HepG2 (cell line): ENCODE results near the gene RP2. TPM values are rescaled to one million over a fixed set of nuclear protein-coding genes. Genes with fewer than 3 reads are reported as not detected.

Experiments used
- CREM ChIP-seq, 2 experiments: sonication (generic) in 1 of 2; formaldehyde crosslinking in 1 of 2; IDR thresholded peaks; 2 replicates each; pipeline versions ENCODE4 v1.4.0 to v1.6.1; 2016 to 2020; ENCODE audit warnings: antibody characterized with exemption in 1 of 2, mild to moderate bottlenecking in 1 of 2, missing genetic modification reagents in 1 of 2
- DPF2 ChIP-seq: sonication (generic); formaldehyde crosslinking; IDR thresholded peaks from 2 replicates; pipeline ENCODE4 v1.4.0; 2020; ENCODE audit warnings: mild to moderate bottlenecking, low read depth, missing genetic modification reagents, borderline replicate concordance
- HHEX ChIP-seq: IDR thresholded peaks from 2 replicates; pipeline ENCODE4 v1.6.1; 2016; ENCODE audit warnings: control low read depth
- ISX ChIP-seq: sonication (generic); formaldehyde crosslinking; conservative IDR thresholded peaks from 2 replicates; pipeline ENCODE4 v1.5.0; 2020; ENCODE audit warnings: missing genetic modification reagents
- NCOA2 ChIP-seq: sonication (generic); formaldehyde crosslinking; IDR thresholded peaks from 2 replicates; pipeline ENCODE4 v1.8.0; 2022; ENCODE audit warnings: inconsistent platforms
- NFIC ChIP-seq: IDR thresholded peaks from 2 replicates; pipeline ENCODE4 v1.6.1; 2012; ENCODE audit warnings: mild to moderate bottlenecking, low read length, inconsistent platforms
- PITX1 ChIP-seq: sonication (generic); formaldehyde crosslinking; IDR thresholded peaks from 2 replicates; pipeline ENCODE4 v1.5.1; 2020; ENCODE audit warnings: mild to moderate bottlenecking, missing genetic modification reagents
- ZNF616 ChIP-seq: sonication (generic); formaldehyde crosslinking; IDR thresholded peaks from 2 replicates; pipeline ENCODE4 v1.5.0; 2020; ENCODE audit warnings: low read depth, mild to moderate bottlenecking, missing genetic modification reagents
- polyA plus RNA-seq, 8 experiments: library from polyadenylated mRNA; depleted of rRNA in 3 of 8; stranded (reverse) in 7 of 8; unstranded in 1 of 8; fragments of >200 nt; fragmentation: Illumina TruSeq in 4 of 8; extraction: Trizol in 4 of 8; gene quantifications; 2 replicates each; pipeline versions ENCODE4 v1.2.1 to v1.2.3, GENCODE V29; 2011 to 2016; ENCODE audit warnings: low read depth in 4 of 8, missing spikeins in 1 of 8, mixed read lengths in 1 of 8; ENCODE audit not compliant: insufficient read depth in 1 of 8
- total RNA-seq, 5 experiments: library from RNA; depleted of rRNA; stranded (reverse); fragments of >200 nt; fragmentation: Illumina TruSeq; extraction: Trizol; gene quantifications; 2 replicates each; pipeline ENCODE4 v1.2.3, GENCODE V29; 2016; ENCODE audit warnings: low read depth in 1 of 5
- TF ChIP-seq, protein P1 (sequence below): sonication (generic); formaldehyde crosslinking; IDR thresholded peaks from 2 replicates; pipeline ENCODE4 v1.4.0; 2020; ENCODE audit warnings: missing genetic modification reagents, borderline replicate concordance
- TF ChIP-seq, protein P2 (sequence below), 2 experiments: fragments of 450-650 bp in 1 of 2; sonication (generic) in 1 of 2; formaldehyde crosslinking; IDR thresholded peaks; 2 replicates each; pipeline versions ENCODE4 v1.5.0 to v1.8.0; 2020 to 2022; ENCODE audit warnings: mild to moderate bottlenecking in 1 of 2, missing genetic modification reagents in 1 of 2
- TF ChIP-seq, protein P3 (sequence below): sonication (generic); formaldehyde crosslinking; IDR thresholded peaks from 2 replicates; pipeline ENCODE4 v1.5.0; 2020; ENCODE audit warnings: mild to moderate bottlenecking, missing genetic modification reagents, borderline replicate concordance
- TF ChIP-seq, protein P4 (sequence below), 2 experiments: sonication (generic) in 1 of 2; formaldehyde crosslinking in 1 of 2; IDR thresholded peaks; 2 replicates each; pipeline versions ENCODE4 v1.4.0 to v1.6.1; 2018 to 2020; ENCODE audit warnings: missing genetic modification reagents in 2 of 2, borderline replicate concordance in 1 of 2, low read depth in 1 of 2, mild to moderate bottlenecking in 1 of 2, missing biosample characterization in 1 of 2

The RP2 gene
- total and polyA plus RNA-seq, 2 of the 13 experiments (the other 11 are each of a cell fraction or from before 2014, with no cell fraction given) = 5.0 to 9.9 TPM

DNA sequence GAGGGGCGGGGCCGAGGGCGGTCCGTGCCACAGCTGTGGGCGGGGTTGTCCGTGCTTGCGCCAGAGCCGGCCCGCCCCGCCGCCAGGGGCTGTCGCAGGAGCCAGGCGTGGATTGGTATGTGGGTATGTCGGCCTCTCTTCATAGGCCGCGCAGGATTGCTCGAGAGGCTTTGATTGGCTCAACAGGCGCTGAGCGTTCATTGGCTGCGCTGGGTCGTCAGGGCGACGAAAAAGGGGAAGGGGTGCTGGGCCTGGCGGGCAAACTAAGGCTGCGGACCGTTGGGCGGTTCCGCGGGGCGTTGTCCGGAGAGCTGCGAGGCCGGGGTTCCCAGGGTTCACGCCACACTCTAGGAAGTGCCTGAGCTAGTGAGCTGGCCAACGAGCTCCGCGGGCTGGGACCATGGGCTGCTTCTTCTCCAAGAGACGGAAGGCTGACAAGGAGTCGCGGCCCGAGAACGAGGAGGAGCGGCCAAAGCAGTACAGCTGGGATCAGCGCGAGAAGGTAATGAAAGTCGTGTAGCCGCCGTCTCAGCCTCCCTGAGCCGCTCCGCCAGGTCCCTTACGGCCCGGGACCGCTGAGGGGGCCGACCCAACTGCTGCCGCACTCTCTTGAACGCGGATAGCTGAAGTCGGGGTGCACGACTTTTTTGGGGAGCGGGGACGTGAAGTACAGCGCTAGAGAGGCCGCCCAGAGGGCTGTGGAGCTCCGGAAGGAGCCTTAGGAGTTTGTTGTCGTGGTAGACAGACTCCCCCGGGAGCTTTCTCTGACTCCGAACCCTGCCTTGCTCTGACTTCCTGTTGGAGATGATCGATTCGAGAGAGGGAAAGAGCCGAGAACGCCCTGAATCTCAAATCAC is at the start of gene RP2 (continued):
- TF ChIP-seq NCOA2 (CRISPR knock-in tag) = no peak; the same call in 1 of the 2 replicates
- no peak for TF ChIP-seq NFIC
- no peak for TF ChIP-seq ZNF616 (CRISPR knock-in tag)
- no peak for TF ChIP-seq ISX (CRISPR knock-in tag)
- TF ChIP-seq PITX1 (CRISPR knock-in tag) = no peak
- TF ChIP-seq, protein P1, sequence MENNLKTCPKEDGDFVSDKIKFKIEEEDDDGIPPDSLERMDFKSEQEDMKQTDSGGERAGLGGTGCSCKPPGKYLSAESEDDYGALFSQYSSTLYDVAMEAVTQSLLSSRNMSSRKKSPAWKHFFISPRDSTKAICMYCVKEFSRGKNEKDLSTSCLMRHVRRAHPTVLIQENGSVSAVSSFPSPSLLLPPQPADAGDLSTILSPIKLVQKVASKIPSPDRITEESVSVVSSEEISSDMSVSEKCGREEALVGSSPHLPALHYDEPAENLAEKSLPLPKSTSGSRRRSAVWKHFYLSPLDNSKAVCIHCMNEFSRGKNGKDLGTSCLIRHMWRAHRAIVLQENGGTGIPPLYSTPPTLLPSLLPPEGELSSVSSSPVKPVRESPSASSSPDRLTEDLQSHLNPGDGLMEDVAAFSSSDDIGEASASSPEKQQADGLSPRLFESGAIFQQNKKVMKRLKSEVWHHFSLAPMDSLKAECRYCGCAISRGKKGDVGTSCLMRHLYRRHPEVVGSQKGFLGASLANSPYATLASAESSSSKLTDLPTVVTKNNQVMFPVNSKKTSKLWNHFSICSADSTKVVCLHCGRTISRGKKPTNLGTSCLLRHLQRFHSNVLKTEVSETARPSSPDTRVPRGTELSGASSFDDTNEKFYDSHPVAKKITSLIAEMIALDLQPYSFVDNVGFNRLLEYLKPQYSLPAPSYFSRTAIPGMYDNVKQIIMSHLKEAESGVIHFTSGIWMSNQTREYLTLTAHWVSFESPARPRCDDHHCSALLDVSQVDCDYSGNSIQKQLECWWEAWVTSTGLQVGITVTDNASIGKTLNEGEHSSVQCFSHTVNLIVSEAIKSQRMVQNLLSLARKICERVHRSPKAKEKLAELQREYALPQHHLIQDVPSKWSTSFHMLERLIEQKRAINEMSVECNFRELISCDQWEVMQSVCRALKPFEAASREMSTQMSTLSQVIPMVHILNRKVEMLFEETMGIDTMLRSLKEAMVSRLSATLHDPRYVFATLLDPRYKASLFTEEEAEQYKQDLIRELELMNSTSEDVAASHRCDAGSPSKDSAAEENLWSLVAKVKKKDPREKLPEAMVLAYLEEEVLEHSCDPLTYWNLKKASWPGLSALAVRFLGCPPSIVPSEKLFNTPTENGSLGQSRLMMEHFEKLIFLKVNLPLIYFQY (CRISPR knock-in tag) = 0 out of 2 replicates have a peak, but pooled peaks have one; percentile 23
- TF ChIP-seq HHEX (CRISPR knock-in tag) = no peak
- no peak for TF ChIP-seq DPF2 (CRISPR knock-in tag)
- TF ChIP-seq, protein P2, sequence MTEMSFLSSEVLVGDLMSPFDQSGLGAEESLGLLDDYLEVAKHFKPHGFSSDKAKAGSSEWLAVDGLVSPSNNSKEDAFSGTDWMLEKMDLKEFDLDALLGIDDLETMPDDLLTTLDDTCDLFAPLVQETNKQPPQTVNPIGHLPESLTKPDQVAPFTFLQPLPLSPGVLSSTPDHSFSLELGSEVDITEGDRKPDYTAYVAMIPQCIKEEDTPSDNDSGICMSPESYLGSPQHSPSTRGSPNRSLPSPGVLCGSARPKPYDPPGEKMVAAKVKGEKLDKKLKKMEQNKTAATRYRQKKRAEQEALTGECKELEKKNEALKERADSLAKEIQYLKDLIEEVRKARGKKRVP (CRISPR knock-in tag; IDR thresholded peaks at IDR 0.05) = no peak
- TF ChIP-seq, protein P3, sequence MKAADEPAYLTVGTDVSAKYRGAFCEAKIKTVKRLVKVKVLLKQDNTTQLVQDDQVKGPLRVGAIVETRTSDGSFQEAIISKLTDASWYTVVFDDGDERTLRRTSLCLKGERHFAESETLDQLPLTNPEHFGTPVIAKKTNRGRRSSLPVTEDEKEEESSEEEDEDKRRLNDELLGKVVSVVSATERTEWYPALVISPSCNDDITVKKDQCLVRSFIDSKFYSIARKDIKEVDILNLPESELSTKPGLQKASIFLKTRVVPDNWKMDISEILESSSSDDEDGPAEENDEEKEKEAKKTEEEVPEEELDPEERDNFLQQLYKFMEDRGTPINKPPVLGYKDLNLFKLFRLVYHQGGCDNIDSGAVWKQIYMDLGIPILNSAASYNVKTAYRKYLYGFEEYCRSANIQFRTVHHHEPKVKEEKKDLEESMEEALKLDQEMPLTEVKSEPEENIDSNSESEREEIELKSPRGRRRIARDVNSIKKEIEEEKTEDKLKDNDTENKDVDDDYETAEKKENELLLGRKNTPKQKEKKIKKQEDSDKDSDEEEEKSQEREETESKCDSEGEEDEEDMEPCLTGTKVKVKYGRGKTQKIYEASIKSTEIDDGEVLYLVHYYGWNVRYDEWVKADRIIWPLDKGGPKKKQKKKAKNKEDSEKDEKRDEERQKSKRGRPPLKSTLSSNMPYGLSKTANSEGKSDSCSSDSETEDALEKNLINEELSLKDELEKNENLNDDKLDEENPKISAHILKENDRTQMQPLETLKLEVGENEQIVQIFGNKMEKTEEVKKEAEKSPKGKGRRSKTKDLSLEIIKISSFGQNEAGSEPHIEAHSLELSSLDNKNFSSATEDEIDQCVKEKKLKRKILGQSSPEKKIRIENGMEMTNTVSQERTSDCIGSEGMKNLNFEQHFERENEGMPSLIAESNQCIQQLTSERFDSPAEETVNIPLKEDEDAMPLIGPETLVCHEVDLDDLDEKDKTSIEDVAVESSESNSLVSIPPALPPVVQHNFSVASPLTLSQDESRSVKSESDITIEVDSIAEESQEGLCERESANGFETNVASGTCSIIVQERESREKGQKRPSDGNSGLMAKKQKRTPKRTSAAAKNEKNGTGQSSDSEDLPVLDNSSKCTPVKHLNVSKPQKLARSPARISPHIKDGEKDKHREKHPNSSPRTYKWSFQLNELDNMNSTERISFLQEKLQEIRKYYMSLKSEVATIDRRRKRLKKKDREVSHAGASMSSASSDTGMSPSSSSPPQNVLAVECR (CRISPR knock-in tag) = peak; percentile 85
- TF ChIP-seq CREM (IDR thresholded peaks at IDR 0.05) = peak; percentile 31; the same call in 1 of the 2 replicates
- no peak for TF ChIP-seq CREM (CRISPR knock-in tag; IDR thresholded peaks at IDR 0.05)
- TF ChIP-seq, protein P4, sequence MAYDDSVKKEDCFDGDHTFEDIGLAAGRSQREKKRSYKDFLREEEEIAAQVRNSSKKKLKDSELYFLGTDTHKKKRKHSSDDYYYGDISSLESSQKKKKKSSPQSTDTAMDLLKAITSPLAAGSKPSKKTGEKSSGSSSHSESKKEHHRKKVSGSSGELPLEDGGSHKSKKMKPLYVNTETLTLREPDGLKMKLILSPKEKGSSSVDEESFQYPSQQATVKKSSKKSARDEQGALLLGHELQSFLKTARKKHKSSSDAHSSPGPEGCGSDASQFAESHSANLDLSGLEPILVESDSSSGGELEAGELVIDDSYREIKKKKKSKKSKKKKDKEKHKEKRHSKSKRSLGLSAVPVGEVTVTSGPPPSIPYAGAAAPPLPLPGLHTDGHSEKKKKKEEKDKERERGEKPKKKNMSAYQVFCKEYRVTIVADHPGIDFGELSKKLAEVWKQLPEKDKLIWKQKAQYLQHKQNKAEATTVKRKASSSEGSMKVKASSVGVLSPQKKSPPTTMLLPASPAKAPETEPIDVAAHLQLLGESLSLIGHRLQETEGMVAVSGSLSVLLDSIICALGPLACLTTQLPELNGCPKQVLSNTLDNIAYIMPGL (CRISPR knock-in tag; IDR thresholded peaks at IDR 0.05; ENCODE audit: borderline replicate concordance in 1 of 2, low read depth in 1 of 2) = 0 out of 4 replicates have a peak, but pooled peaks of 1 of the 2 experiments have one; percentile 39
